ENCODE data around the gene PPIF. TPM values are rescaled to one million over a fixed set of nuclear protein-coding genes. Genes with fewer than 3 reads are reported as not detected.

PPIF gene
- total RNA-seq, 1 experiment from 2014 or later, result 59.0 TPM

- DNase-seq (ENCODE audit: low read depth, low spot score), result no peak
- ATAC-seq, result no peak
- Histone ChIP-seq H3K36me3 (ENCODE audit: control insufficient read depth, insufficient read depth, low read length) (no peaks in the 10 kb centered on the region), H3K27me3 (ENCODE audit: control insufficient read depth, insufficient read depth, low read length) (no peaks in the 10 kb centered on the region), H3K9me3 (ENCODE audit: control insufficient read depth, insufficient read depth, low read depth, low read length) (no peaks in the 10 kb centered on the region), H3K4me3 (ENCODE audit: low read depth in 2 of 2, low read length in 2 of 2) (no peak overlapping the region), H3K4me1 (ENCODE audit: control insufficient read depth, insufficient read depth, low read length) (no peaks in the 10 kb centered on the region), H3K27ac (ENCODE audit: low read length) (no peak overlapping the region)
- no TSS peak for BruUV-seq (replicated peaks)
- POLR2A ChIA-PET, result no interaction called here
- no peak for TF ChIP-seq REST (IDR thresholded peaks at IDR 0.05; ENCODE audit: insufficient read depth in 1 of 2, low read depth in 2 of 2, low read length in 1 of 2)
- TF ChIP-seq, protein P1, sequence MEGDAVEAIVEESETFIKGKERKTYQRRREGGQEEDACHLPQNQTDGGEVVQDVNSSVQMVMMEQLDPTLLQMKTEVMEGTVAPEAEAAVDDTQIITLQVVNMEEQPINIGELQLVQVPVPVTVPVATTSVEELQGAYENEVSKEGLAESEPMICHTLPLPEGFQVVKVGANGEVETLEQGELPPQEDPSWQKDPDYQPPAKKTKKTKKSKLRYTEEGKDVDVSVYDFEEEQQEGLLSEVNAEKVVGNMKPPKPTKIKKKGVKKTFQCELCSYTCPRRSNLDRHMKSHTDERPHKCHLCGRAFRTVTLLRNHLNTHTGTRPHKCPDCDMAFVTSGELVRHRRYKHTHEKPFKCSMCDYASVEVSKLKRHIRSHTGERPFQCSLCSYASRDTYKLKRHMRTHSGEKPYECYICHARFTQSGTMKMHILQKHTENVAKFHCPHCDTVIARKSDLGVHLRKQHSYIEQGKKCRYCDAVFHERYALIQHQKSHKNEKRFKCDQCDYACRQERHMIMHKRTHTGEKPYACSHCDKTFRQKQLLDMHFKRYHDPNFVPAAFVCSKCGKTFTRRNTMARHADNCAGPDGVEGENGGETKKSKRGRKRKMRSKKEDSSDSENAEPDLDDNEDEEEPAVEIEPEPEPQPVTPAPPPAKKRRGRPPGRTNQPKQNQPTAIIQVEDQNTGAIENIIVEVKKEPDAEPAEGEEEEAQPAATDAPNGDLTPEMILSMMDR (IDR thresholded peaks at IDR 0.05), result no peak
- intact Hi-C loops (cut with micrococcal nuclease; ENCODE audit: unreplicated experiment), result no loop called here
- CTCF ChIA-PET, result no interaction called here
- in situ Hi-C loops (cut with HindIII; ENCODE audit: low pct_unique_long_range_greater_than_20kb, low sequenced_read_pairs), result no loop called here
These were observed 19.0 kb upstream of the PPIF start for GRCh38 chr10:79328147-79328701.

- TF ChIP-seq POLR2AphosphoS5 (IDR thresholded peaks at IDR 0.05; ENCODE audit: low read depth, low read length) (no peak), REST (IDR thresholded peaks at IDR 0.05; ENCODE audit: insufficient read depth in 1 of 2, low read depth in 2 of 2, low read length in 1 of 2) (no peak), SIN3A (IDR thresholded peaks at IDR 0.05; ENCODE audit: borderline replicate concordance, insufficient read depth, low read depth, low read length) (no peak)
- TF ChIP-seq, protein P1 (IDR thresholded peaks at IDR 0.05), result no peak
- intact Hi-C loops (cut with micrococcal nuclease; ENCODE audit: unreplicated experiment), result no loop called here
- Histone ChIP-seq H3K9me3 (ENCODE audit: control insufficient read depth, insufficient read depth, low read depth, low read length) (no peaks in the 10 kb centered on the region), H3K4me1 (ENCODE audit: control insufficient read depth, insufficient read depth, low read length) (no peaks in the 10 kb centered on the region), H3K27ac (ENCODE audit: low read length) (no peak overlapping the region), H3K36me3 (ENCODE audit: control insufficient read depth, insufficient read depth, low read length) (no peaks in the 10 kb centered on the region), H3K4me3 (ENCODE audit: low read depth in 2 of 2, low read length in 2 of 2) (no peak overlapping the region), H3K27me3 (ENCODE audit: control insufficient read depth, insufficient read depth, low read length) (no peaks in the 10 kb centered on the region)
- no TSS peak for BruUV-seq (replicated peaks)
- ChIA-PET CTCF (no interaction called here), POLR2A (no interaction called here)
- ATAC-seq (no peak), DNase-seq (ENCODE audit: low read depth, low spot score) (no peak)
- in situ Hi-C loops (cut with HindIII; ENCODE audit: low pct_unique_long_range_greater_than_20kb, low sequenced_read_pairs), result no loop called here
These were observed 18.3 kb upstream of the PPIF start for GRCh38 chr10:79328737-79329504.

Measured in Panc1 (cell line).